ENCODE results near the gene POLDIP2.

The POLDIP2 gene

DNA sequence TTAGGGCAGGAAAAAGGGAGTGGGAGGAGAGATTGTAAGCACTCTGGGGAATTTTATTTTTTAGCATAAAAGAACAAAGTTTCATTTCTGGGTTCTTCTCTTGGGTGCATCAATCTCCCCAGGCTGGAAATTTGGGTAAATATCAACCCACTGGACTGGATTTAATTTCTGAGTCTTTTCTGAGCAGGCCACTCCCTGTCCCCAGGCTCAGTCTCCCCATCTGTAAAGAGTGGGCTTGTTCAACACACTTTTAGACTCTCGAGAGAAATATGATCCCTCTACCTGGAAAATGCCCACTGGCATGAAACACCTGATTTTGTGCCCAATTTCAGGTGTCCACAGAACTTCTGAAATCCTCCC, 13.4 kb upstream of the POLDIP2 start:
- no peak overlapping the region for H3K9ac ChIP-seq (ENCODE audit: low read depth, low read length)
- no peak overlapping the region for H2AFZ ChIP-seq (ENCODE audit: low read depth, low read length)
- no peaks in the 10 kb centered on the region for H3K79me2 ChIP-seq (ENCODE audit: insufficient read depth, low read length)
- TF ChIP-seq EZH2 (IDR thresholded peaks at IDR 0.05; ENCODE audit: borderline replicate concordance, low read depth, low read length, severe bottlenecking), result no peak
- TF ChIP-seq CTCF (IDR thresholded peaks at IDR 0.05; ENCODE audit: borderline replicate concordance, extremely low read depth, low read length, poor library complexity, severe bottlenecking), result no peak
- DNase-seq (no peak), ATAC-seq (ENCODE audit: insufficient read depth, low read depth) (no peak)
- peaks cover 11% of the 10 kb centered on the region for H4K20me1 ChIP-seq (ENCODE audit: insufficient read depth, low read length)
- no peaks in the 10 kb centered on the region for H3K36me3 ChIP-seq (ENCODE audit: insufficient read depth, low read length)
- no peak overlapping the region for H3K4me3 ChIP-seq (ENCODE audit: low read depth in 1 of 2, low read length in 2 of 2)
- no peak overlapping the region for H3K27ac ChIP-seq (ENCODE audit: low read length)
- peaks cover 4% of the 10 kb centered on the region; the same call in 1 of the 2 replicates for H3K4me1 ChIP-seq (ENCODE audit: insufficient read depth, low read length)
- H3K27me3 ChIP-seq (ENCODE audit: insufficient read depth, low read length, poor library complexity), result no peaks in the 10 kb centered on the region
- no peak overlapping the region for H3K4me2 ChIP-seq (ENCODE audit: insufficient read depth, low read length)
- no peaks in the 10 kb centered on the region for H3K9me3 ChIP-seq (ENCODE audit: insufficient read depth, low read length, severe bottlenecking)

GRCh38 chr17:28370035-28370743, 12.9 kb upstream of the POLDIP2 start, which contains the start of gene VTN:
VTN (minus strand) TSS chr17:28370307; CDS start chr17:28370203, 104 bp downstream.
- DNase-seq (no peak), ATAC-seq (ENCODE audit: insufficient read depth, low read depth) (no peak)
- Histone ChIP-seq H3K9me3 (ENCODE audit: insufficient read depth, low read length, severe bottlenecking) (no peaks in the 10 kb centered on the region), H4K20me1 (ENCODE audit: insufficient read depth, low read length) (peaks cover 11% of the 10 kb centered on the region), H3K4me1 (ENCODE audit: insufficient read depth, low read length) (peaks cover 4% of the 10 kb centered on the region; the same call in 1 of the 2 replicates), H3K9ac (ENCODE audit: low read depth, low read length) (no peak within 1 kb of the TSS), H3K27ac (ENCODE audit: low read length) (no peak within 1 kb of the TSS), H3K27me3 (ENCODE audit: insufficient read depth, low read length, poor library complexity) (no peaks in the 10 kb centered on the region), H2AFZ (ENCODE audit: low read depth, low read length) (no peak within 1 kb of the TSS), H3K4me2 (ENCODE audit: insufficient read depth, low read length) (no peak within 1 kb of the TSS), H3K36me3 (ENCODE audit: insufficient read depth, low read length) (no peaks in the 10 kb centered on the region), H3K4me3 (ENCODE audit: low read depth in 1 of 2, low read length in 2 of 2) (no peak within 1 kb of the TSS), H3K79me2 (ENCODE audit: insufficient read depth, low read length) (no peaks in the 10 kb centered on the region)
- TF ChIP-seq EZH2 (IDR thresholded peaks at IDR 0.05; ENCODE audit: borderline replicate concordance, low read depth, low read length, severe bottlenecking) (no peak), CTCF (IDR thresholded peaks at IDR 0.05; ENCODE audit: borderline replicate concordance, extremely low read depth, low read length, poor library complexity, severe bottlenecking) (no peak)

DNA sequence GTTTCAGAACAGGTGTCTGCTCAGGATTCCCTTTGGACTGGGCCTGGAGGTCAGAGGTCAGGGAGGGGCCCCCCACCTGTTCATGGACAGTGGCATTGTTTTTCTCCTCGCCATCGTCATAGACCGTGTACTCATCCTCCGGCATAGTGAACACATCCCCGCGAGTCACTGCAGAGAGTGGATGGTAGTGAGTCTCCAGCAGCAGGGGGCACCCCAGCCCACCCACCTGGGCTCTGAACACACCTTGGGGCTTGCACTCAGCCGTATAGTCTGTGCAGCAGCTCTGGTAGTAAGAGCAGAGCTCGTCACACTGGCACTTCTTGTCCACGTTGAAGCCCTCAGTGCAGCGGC, 12.3 kb upstream of the POLDIP2 start:
- Histone ChIP-seq H3K4me3 (ENCODE audit: low read depth in 1 of 2, low read length in 2 of 2) (no peak overlapping the region), H2AFZ (ENCODE audit: low read depth, low read length) (no peak overlapping the region), H3K9me3 (ENCODE audit: insufficient read depth, low read length, severe bottlenecking) (no peaks in the 10 kb centered on the region), H3K27ac (ENCODE audit: low read length) (no peak overlapping the region), H3K36me3 (ENCODE audit: insufficient read depth, low read length) (peaks cover under 1% of the 10 kb centered on the region; the same call in 1 of the 2 replicates), H3K4me2 (ENCODE audit: insufficient read depth, low read length) (no peak overlapping the region), H4K20me1 (ENCODE audit: insufficient read depth, low read length) (peaks cover 16% of the 10 kb centered on the region), H3K27me3 (ENCODE audit: insufficient read depth, low read length, poor library complexity) (no peaks in the 10 kb centered on the region), H3K79me2 (ENCODE audit: insufficient read depth, low read length) (no peaks in the 10 kb centered on the region), H3K9ac (ENCODE audit: low read depth, low read length) (no peak overlapping the region), H3K4me1 (ENCODE audit: insufficient read depth, low read length) (peaks cover 4% of the 10 kb centered on the region; the same call in 1 of the 2 replicates)
- ATAC-seq (ENCODE audit: insufficient read depth, low read depth), result no peak
- TF ChIP-seq EZH2 (IDR thresholded peaks at IDR 0.05; ENCODE audit: borderline replicate concordance, low read depth, low read length, severe bottlenecking), result no peak
- peak; percentile 14 for TF ChIP-seq CTCF (IDR thresholded peaks at IDR 0.05; ENCODE audit: borderline replicate concordance, extremely low read depth, low read length, poor library complexity, severe bottlenecking)
- DNase-seq, result no peak
